Measurements from ENCODE around the gene PRUNE1. TPM values are rescaled to one million over a fixed set of nuclear protein-coding genes. Genes with fewer than 3 reads are reported as not detected.

PRUNE1 gene
- total RNA-seq, 1 experiment from 2014 or later = 24.3 TPM

DNA sequence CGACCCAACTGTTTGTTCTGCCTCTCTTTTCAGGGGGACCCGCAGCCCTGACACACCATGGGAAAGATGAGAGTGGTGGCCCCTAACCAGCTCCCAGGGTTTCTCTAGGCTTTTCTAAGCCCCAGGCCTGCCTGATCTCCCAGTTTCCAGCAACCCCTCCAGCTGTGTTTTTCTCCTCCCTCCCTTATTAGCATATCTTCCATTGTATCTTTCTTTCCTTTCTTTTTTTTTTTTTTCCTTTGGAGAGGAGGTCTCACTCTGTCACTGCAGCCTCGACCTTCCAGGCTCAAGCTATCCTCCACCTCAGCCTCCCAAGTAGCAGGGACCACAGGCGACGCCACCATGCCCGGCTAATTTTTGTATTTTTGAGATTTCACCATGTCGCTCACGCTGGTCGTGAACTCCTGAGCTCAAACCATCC lies 31.8 kb upstream of the PRUNE1 start:
- no peak overlapping the region for H3K4me3 ChIP-seq (ENCODE audit: low read depth, low read length)
- H3K36me3 ChIP-seq (ENCODE audit: control insufficient read depth, insufficient read depth, low read length) = no peaks in the 10 kb centered on the region
- peaks cover 75% of the 10 kb centered on the region for H3K4me1 ChIP-seq
- CTCF ChIA-PET = interaction anchor here (0.6 to 2.3 kb wide), 2 partner anchors 20 to 30 kb away, joined by 3 to 7 read pairs; partner anchors contain the start of gene MINDY1
- no peaks in the 10 kb centered on the region for H3K9me3 Mint-ChIP-seq (ENCODE audit: unreplicated experiment)
- TF ChIP-seq CTCF (IDR thresholded peaks at IDR 0.05; ENCODE audit: insufficient read depth in 1 of 2, low read depth in 1 of 2, low read length in 1 of 2, severe bottlenecking in 1 of 2, unreplicated experiment in 1 of 2) = no peak
- POLR2A ChIA-PET = interaction anchor here (0.5 to 0.6 kb wide), 3 partner anchors 305 to 483 kb away, joined by 3 to 7 read pairs (median 5); no protein-coding TSS in a partner anchor
- peaks cover 40% of the 10 kb centered on the region for H3K4me1 Mint-ChIP-seq (ENCODE audit: low read depth, unreplicated experiment)
- H3K27me3 Mint-ChIP-seq (ENCODE audit: insufficient read depth, unreplicated experiment) = no peaks in the 10 kb centered on the region
- BruUV-seq (replicated peaks) = no TSS peak
- DNase-seq = no peak
- H3K27me3 ChIP-seq (replicated peaks; ENCODE audit: control insufficient read depth, insufficient read depth, low read length) = no peaks in the 10 kb centered on the region
- H3K36me3 Mint-ChIP-seq (ENCODE audit: insufficient read depth, unreplicated experiment) = peaks cover 24% of the 10 kb centered on the region
- H3K4me3 Mint-ChIP-seq (ENCODE audit: unreplicated experiment) = peak overlapping the region; percentile 91
- intact Hi-C loops (cut with micrococcal nuclease; ENCODE audit: unreplicated experiment) = loop anchor here (10.0 kb wide), 1 partner anchor 412 kb away; no protein-coding TSS in a partner anchor
- peak overlapping the region; percentile 74 for H3K27ac Mint-ChIP-seq (ENCODE audit: unreplicated experiment)
- no peaks in the 10 kb centered on the region for H3K9me3 ChIP-seq

DNA sequence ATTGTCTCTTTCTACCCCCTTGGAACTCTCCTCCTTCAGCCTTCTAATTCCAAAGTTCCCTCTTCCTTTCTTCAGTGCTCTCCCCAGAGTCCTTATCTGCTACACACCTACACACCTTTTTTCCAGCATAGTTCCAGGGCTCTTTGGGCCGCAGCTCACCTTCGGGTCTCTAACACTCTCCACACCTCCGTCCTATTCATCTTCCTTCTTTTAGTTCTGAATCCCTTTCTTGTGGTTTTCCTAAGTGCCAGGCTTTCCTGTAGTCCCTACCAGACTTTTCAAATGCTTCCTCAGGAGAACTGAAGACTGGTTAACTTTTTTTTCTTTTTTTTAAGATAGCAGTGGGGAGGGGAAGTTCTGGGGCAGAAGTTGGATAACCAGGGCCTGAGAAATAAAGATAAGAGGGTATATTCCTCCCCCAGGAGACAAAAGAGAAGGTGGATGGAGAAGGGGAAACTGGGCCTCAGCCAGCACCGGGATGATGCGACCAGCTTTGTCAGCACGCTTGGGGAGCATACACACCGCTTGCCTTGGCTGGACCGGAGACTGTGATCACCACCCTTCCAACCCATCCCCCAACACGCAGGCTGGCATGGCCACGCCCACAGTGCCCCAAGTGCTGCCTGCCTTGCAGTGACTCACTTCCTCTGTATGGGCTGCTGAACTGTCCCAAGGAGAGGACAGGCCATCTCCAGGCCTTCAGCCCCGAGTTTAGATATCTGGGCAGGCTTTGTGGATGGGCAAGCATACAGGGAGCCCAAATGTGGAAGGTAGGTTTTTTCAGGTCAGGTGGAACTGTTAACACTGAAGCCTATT lies 31.2 kb upstream of the PRUNE1 start:
- no TSS peak for BruUV-seq (replicated peaks)
- H3K4me1 ChIP-seq = peaks cover 75% of the 10 kb centered on the region
- ChIA-PET CTCF (interaction anchor here (0.7 to 2.3 kb wide), 3 partner anchors 11 to 30 kb away, joined by 4 to 8 read pairs (median 7); partner anchors contain the start of gene MINDY1), POLR2A (interaction anchor here (0.5 to 0.6 kb wide), 3 partner anchors 18 to 398 kb away, joined by 3 to 7 read pairs (median 4); no protein-coding TSS in a partner anchor)
- intact Hi-C loops (cut with micrococcal nuclease; ENCODE audit: unreplicated experiment) = loop anchor here (10.0 kb wide), 1 partner anchor 412 kb away; no protein-coding TSS in a partner anchor
- H3K27me3 ChIP-seq (replicated peaks; ENCODE audit: control insufficient read depth, insufficient read depth, low read length) = no peaks in the 10 kb centered on the region
- no peaks in the 10 kb centered on the region for H3K9me3 ChIP-seq
- Mint-ChIP-seq H3K9me3 (ENCODE audit: unreplicated experiment) (no peaks in the 10 kb centered on the region), H3K36me3 (ENCODE audit: insufficient read depth, unreplicated experiment) (peaks cover 23% of the 10 kb centered on the region), H3K27ac (ENCODE audit: unreplicated experiment) (peak overlapping the region; percentile 74), H3K4me3 (ENCODE audit: unreplicated experiment) (peak overlapping the region; percentile 91), H3K27me3 (ENCODE audit: insufficient read depth, unreplicated experiment) (no peaks in the 10 kb centered on the region), H3K4me1 (ENCODE audit: low read depth, unreplicated experiment) (peaks cover 41% of the 10 kb centered on the region)
- no peak overlapping the region for H3K4me3 ChIP-seq (ENCODE audit: low read depth, low read length)
- no peaks in the 10 kb centered on the region for H3K36me3 ChIP-seq (ENCODE audit: control insufficient read depth, insufficient read depth, low read length)
- TF ChIP-seq CTCF (IDR thresholded peaks at IDR 0.05; ENCODE audit: insufficient read depth in 1 of 2, low read depth in 1 of 2, low read length in 1 of 2, severe bottlenecking in 1 of 2, unreplicated experiment in 1 of 2) = no peak
- DNase-seq = peak in 1 of 2 experiments; percentile 27

All from Caco-2 (cell line).